Measurements from ENCODE around the gene TCP11.

Gene TCP11

GRCh38 chr6:35136185-35136584 is 5.0 kb downstream of the TCP11 start:
- Histone ChIP-seq H3K27me3 (ENCODE audit: insufficient read depth, low read length, poor library complexity) (no peaks in the 10 kb centered on the region), H3K36me3 (ENCODE audit: control insufficient read depth, insufficient read depth, low read length) (no peaks in the 10 kb centered on the region), H2AK5ac (ENCODE audit: low read length) (no peak overlapping the region), H3K4me2 (ENCODE audit: low read length) (no peak overlapping the region), H3K4ac (ENCODE audit: low read depth, low read length) (no peak overlapping the region), H4K8ac (ENCODE audit: low read depth, low read length) (no peak overlapping the region), H3K4me1 (ENCODE audit: control insufficient read depth, low read depth, low read length) (no peaks in the 10 kb centered on the region), H3K9ac (ENCODE audit: low read length) (no peak overlapping the region), H4K5ac (ENCODE audit: low read length) (no peak overlapping the region), H3K18ac (ENCODE audit: low read length) (no peak overlapping the region), H3K56ac (ENCODE audit: low read length) (no peak overlapping the region), H3K4me3 (ENCODE audit: low read length) (no peak overlapping the region), H3K79me1 (ENCODE audit: low read length) (no peaks in the 10 kb centered on the region), H2BK120ac (ENCODE audit: low read depth, low read length) (no peak overlapping the region), H3K27ac (ENCODE audit: low read depth, low read length) (no peak overlapping the region), H3K79me2 (ENCODE audit: control insufficient read depth, insufficient read depth, low read length) (no peaks in the 10 kb centered on the region), H3K23ac (ENCODE audit: low read length) (no peak overlapping the region), H2BK15ac (replicated peaks; ENCODE audit: low read depth) (no peak overlapping the region), H2BK5ac (ENCODE audit: low read length) (no peak overlapping the region)
- no peak for DNase-seq
- no CpG with 5 or more reads among the region's 4 CpGs for WGBS (ENCODE audit: extremely low coverage, insufficient coverage, low lambda C conversion rate)

- Histone ChIP-seq H4K8ac (ENCODE audit: low read depth, low read length) (no peak overlapping the region), H3K27me3 (ENCODE audit: insufficient read depth, low read length, poor library complexity) (no peaks in the 10 kb centered on the region), H3K79me1 (ENCODE audit: low read length) (no peaks in the 10 kb centered on the region), H4K5ac (ENCODE audit: low read length) (no peak overlapping the region), H3K9ac (ENCODE audit: low read length) (no peak overlapping the region), H2BK120ac (ENCODE audit: low read depth, low read length) (no peak overlapping the region), H2BK5ac (ENCODE audit: low read length) (no peak overlapping the region), H3K4ac (ENCODE audit: low read depth, low read length) (no peak overlapping the region), H3K4me2 (ENCODE audit: low read length) (no peak overlapping the region), H3K18ac (ENCODE audit: low read length) (no peak overlapping the region), H3K4me3 (ENCODE audit: low read length) (no peak overlapping the region), H3K27ac (ENCODE audit: low read depth, low read length) (no peak overlapping the region), H3K56ac (ENCODE audit: low read length) (no peak overlapping the region), H3K36me3 (ENCODE audit: control insufficient read depth, insufficient read depth, low read length) (no peaks in the 10 kb centered on the region), H3K79me2 (ENCODE audit: control insufficient read depth, insufficient read depth, low read length) (no peaks in the 10 kb centered on the region), H2BK15ac (replicated peaks; ENCODE audit: low read depth) (no peak overlapping the region), H2AK5ac (ENCODE audit: low read length) (no peak overlapping the region), H3K4me1 (ENCODE audit: control insufficient read depth, low read depth, low read length) (no peaks in the 10 kb centered on the region), H3K23ac (ENCODE audit: low read length) (no peak overlapping the region)
- DNase-seq, result peak; percentile 23
- no CpG with 5 or more reads among the region's 3 CpGs for WGBS (ENCODE audit: extremely low coverage, insufficient coverage, low lambda C conversion rate)
These were observed 12.6 kb downstream of the TCP11 start for GRCh38 chr6:35128496-35128895.

- H4K8ac ChIP-seq (ENCODE audit: low read depth, low read length), result no peak overlapping the region
- H3K9ac ChIP-seq (ENCODE audit: low read length), result no peak overlapping the region
- H3K4me1 ChIP-seq (ENCODE audit: control insufficient read depth, low read depth, low read length), result no peaks in the 10 kb centered on the region
- H3K79me2 ChIP-seq (ENCODE audit: control insufficient read depth, insufficient read depth, low read length), result no peaks in the 10 kb centered on the region
- no peak overlapping the region for H2BK15ac ChIP-seq (replicated peaks; ENCODE audit: low read depth)
- no peak overlapping the region for H3K23ac ChIP-seq (ENCODE audit: low read length)
- H3K4me3 ChIP-seq (ENCODE audit: low read length), result no peak overlapping the region
- H3K56ac ChIP-seq (ENCODE audit: low read length), result no peak overlapping the region
- no peak overlapping the region for H2BK120ac ChIP-seq (ENCODE audit: low read depth, low read length)
- no peak overlapping the region for H3K18ac ChIP-seq (ENCODE audit: low read length)
- no peak overlapping the region for H3K27ac ChIP-seq (ENCODE audit: low read depth, low read length)
- WGBS (ENCODE audit: extremely low coverage, insufficient coverage, low lambda C conversion rate), result no CpG with 5 or more reads among the region's 4 CpGs
- H2BK5ac ChIP-seq (ENCODE audit: low read length), result no peak overlapping the region
- no peak overlapping the region for H4K5ac ChIP-seq (ENCODE audit: low read length)
- no peak overlapping the region for H2AK5ac ChIP-seq (ENCODE audit: low read length)
- H3K4ac ChIP-seq (ENCODE audit: low read depth, low read length), result no peak overlapping the region
- no peaks in the 10 kb centered on the region for H3K79me1 ChIP-seq (ENCODE audit: low read length)
- H3K36me3 ChIP-seq (ENCODE audit: control insufficient read depth, insufficient read depth, low read length), result no peaks in the 10 kb centered on the region
- DNase-seq, result no peak
- no peak overlapping the region for H3K4me2 ChIP-seq (ENCODE audit: low read length)
- no peaks in the 10 kb centered on the region for H3K27me3 ChIP-seq (ENCODE audit: insufficient read depth, low read length, poor library complexity)
These were observed 13.1 kb downstream of the TCP11 start for GRCh38 chr6:35128042-35128441.

- no peaks in the 10 kb centered on the region for H3K79me2 ChIP-seq (ENCODE audit: control insufficient read depth, insufficient read depth, low read length)
- H3K27ac ChIP-seq (ENCODE audit: low read depth, low read length), result no peak overlapping the region
- no peak overlapping the region for H3K9ac ChIP-seq (ENCODE audit: low read length)
- H3K27me3 ChIP-seq (ENCODE audit: insufficient read depth, low read length, poor library complexity), result no peaks in the 10 kb centered on the region
- H3K79me1 ChIP-seq (ENCODE audit: low read length), result no peaks in the 10 kb centered on the region
- H3K4ac ChIP-seq (ENCODE audit: low read depth, low read length), result no peak overlapping the region
- H2BK120ac ChIP-seq (ENCODE audit: low read depth, low read length), result no peak overlapping the region
- no peaks in the 10 kb centered on the region for H3K36me3 ChIP-seq (ENCODE audit: control insufficient read depth, insufficient read depth, low read length)
- no peak overlapping the region for H2AK5ac ChIP-seq (ENCODE audit: low read length)
- no peak overlapping the region for H2BK15ac ChIP-seq (replicated peaks; ENCODE audit: low read depth)
- no peak overlapping the region for H3K18ac ChIP-seq (ENCODE audit: low read length)
- no peaks in the 10 kb centered on the region for H3K4me1 ChIP-seq (ENCODE audit: control insufficient read depth, low read depth, low read length)
- no peak overlapping the region for H3K4me3 ChIP-seq (ENCODE audit: low read length)
- DNase-seq, result no peak
- H2BK5ac ChIP-seq (ENCODE audit: low read length), result no peak overlapping the region
- H3K23ac ChIP-seq (ENCODE audit: low read length), result no peak overlapping the region
- H3K56ac ChIP-seq (ENCODE audit: low read length), result no peak overlapping the region
- no peak overlapping the region for H4K5ac ChIP-seq (ENCODE audit: low read length)
- H4K8ac ChIP-seq (ENCODE audit: low read depth, low read length), result no peak overlapping the region
- no CpG with 5 or more reads among the region's 1 CpG for WGBS (ENCODE audit: extremely low coverage, insufficient coverage, low lambda C conversion rate)
- no peak overlapping the region for H3K4me2 ChIP-seq (ENCODE audit: low read length)
These were observed 16.8 kb downstream of the TCP11 start for GRCh38 chr6:35124356-35124755.

- Histone ChIP-seq H3K4me1 (ENCODE audit: control insufficient read depth, low read depth, low read length) (no peaks in the 10 kb centered on the region), H3K4ac (ENCODE audit: low read depth, low read length) (no peak overlapping the region), H3K79me1 (ENCODE audit: low read length) (no peaks in the 10 kb centered on the region), H4K8ac (ENCODE audit: low read depth, low read length) (no peak overlapping the region), H4K5ac (ENCODE audit: low read length) (no peak overlapping the region), H3K4me2 (ENCODE audit: low read length) (no peak overlapping the region), H2BK15ac (replicated peaks; ENCODE audit: low read depth) (no peak overlapping the region), H3K27me3 (ENCODE audit: insufficient read depth, low read length, poor library complexity) (no peaks in the 10 kb centered on the region), H3K18ac (ENCODE audit: low read length) (no peak overlapping the region), H3K4me3 (ENCODE audit: low read length) (no peak overlapping the region), H2AK5ac (ENCODE audit: low read length) (no peak overlapping the region), H3K27ac (ENCODE audit: low read depth, low read length) (no peak overlapping the region), H3K56ac (ENCODE audit: low read length) (no peak overlapping the region), H3K9ac (ENCODE audit: low read length) (no peak overlapping the region), H3K79me2 (ENCODE audit: control insufficient read depth, insufficient read depth, low read length) (no peaks in the 10 kb centered on the region), H2BK5ac (ENCODE audit: low read length) (no peak overlapping the region), H2BK120ac (ENCODE audit: low read depth, low read length) (no peak overlapping the region), H3K36me3 (ENCODE audit: control insufficient read depth, insufficient read depth, low read length) (no peaks in the 10 kb centered on the region), H3K23ac (ENCODE audit: low read length) (no peak overlapping the region)
- WGBS (ENCODE audit: extremely low coverage, insufficient coverage, low lambda C conversion rate), result no CpG with 5 or more reads among the region's 2 CpGs
- no peak for DNase-seq
These were observed 20.4 kb downstream of the TCP11 start for GRCh38 chr6:35120746-35121145.

GRCh38 chr6:35108309-35108885 is 32.7 kb downstream of the TCP11 start:
- no peak overlapping the region for H3K4me2 ChIP-seq (ENCODE audit: low read length)
- no peak overlapping the region for H3K18ac ChIP-seq (ENCODE audit: low read length)
- H3K36me3 ChIP-seq (ENCODE audit: control insufficient read depth, insufficient read depth, low read length), result no peaks in the 10 kb centered on the region
- no peaks in the 10 kb centered on the region for H3K4me1 ChIP-seq (ENCODE audit: control insufficient read depth, low read depth, low read length)
- whole genome bisulfite sequencing (ENCODE audit: extremely low coverage, insufficient coverage, low lambda C conversion rate), result no CpG with 5 or more reads among the region's 2 CpGs
- no peak overlapping the region for H3K23ac ChIP-seq (ENCODE audit: low read length)
- no peak overlapping the region for H3K56ac ChIP-seq (ENCODE audit: low read length)
- H3K27ac ChIP-seq (ENCODE audit: low read depth, low read length), result no peak overlapping the region
- H4K8ac ChIP-seq (ENCODE audit: low read depth, low read length), result no peak overlapping the region
- H2AK5ac ChIP-seq (ENCODE audit: low read length), result no peak overlapping the region
- DNase-seq, result no peak
- no peak overlapping the region for H2BK120ac ChIP-seq (ENCODE audit: low read depth, low read length)
- no peak overlapping the region for H2BK5ac ChIP-seq (ENCODE audit: low read length)
- H3K9ac ChIP-seq (ENCODE audit: low read length), result no peak overlapping the region
- no peak overlapping the region for H3K4me3 ChIP-seq (ENCODE audit: low read length)
- no peaks in the 10 kb centered on the region for H3K27me3 ChIP-seq (ENCODE audit: insufficient read depth, low read length, poor library complexity)
- no peaks in the 10 kb centered on the region for H3K79me1 ChIP-seq (ENCODE audit: low read length)
- H4K5ac ChIP-seq (ENCODE audit: low read length), result no peak overlapping the region
- H2BK15ac ChIP-seq (replicated peaks; ENCODE audit: low read depth), result no peak overlapping the region
- H3K4ac ChIP-seq (ENCODE audit: low read depth, low read length), result no peak overlapping the region
- H3K79me2 ChIP-seq (ENCODE audit: control insufficient read depth, insufficient read depth, low read length), result no peaks in the 10 kb centered on the region

All from mesendoderm (in vitro differentiated cells).